Right renal cortex interstitium (tissue), 3 donors: ENCODE results near the gene CMTM7. TPM values are rescaled to one million over a fixed set of nuclear protein-coding genes. Genes with fewer than 3 reads are reported as not detected.

Experiments used
- DNase-seq, 3 donors: peaks; one replicate each; pipeline ENCODE4 v3.0.0-alpha.2; 2013; ENCODE audit warnings: low read depth in 3 of 3, low spot score in 2 of 3
- polyA plus RNA-seq, 3 donors: library from polyadenylated mRNA; unstranded; fragments of 120-200 nt; gene quantifications; one replicate each; pipeline ENCODE4 v1.2.1, GENCODE V29; 2013; ENCODE audit not compliant: insufficient read length in 3 of 3

Gene CMTM7
- polyA plus RNA-seq, 3 donors, result 42.3 to 47.7 (median 43.8) TPM

GRCh38 chr3:32481791-32482631 is 90.4 kb downstream of the CMTM7 start:
- no peak for DNase-seq

GRCh38 chr3:32482693-32483092 is 91.0 kb downstream of the CMTM7 start:
- DNase-seq, result no peak

- DNase-seq, result no peak
These were observed 92.1 kb downstream of the CMTM7 start for GRCh38 chr3:32483772-32484171.

- no peak for DNase-seq
These were observed 92.8 kb downstream of the CMTM7 start for GRCh38 chr3:32484436-32484835.

- DNase-seq, result no peak
These were observed 96.3 kb downstream of the CMTM7 start for GRCh38 chr3:32487781-32488473.

GRCh38 chr3:32488474-32489008 is 96.9 kb downstream of the CMTM7 start:
- no peak for DNase-seq

GRCh38 chr3:32492684-32493436 is 101.2 kb downstream of the CMTM7 start:
- no peak for DNase-seq

- no peak for DNase-seq
These were observed 102.1 kb downstream of the CMTM7 start for GRCh38 chr3:32493437-32494414.

- DNase-seq, result no peak
These were observed 103.4 kb downstream of the CMTM7 start for GRCh38 chr3:32495085-32495484.

GRCh38 chr3:32495609-32496008 is 104.0 kb downstream of the CMTM7 start:
- DNase-seq, result no peak

GRCh38 chr3:32498252-32498651 is 106.6 kb downstream of the CMTM7 start:
- no peak for DNase-seq

GRCh38 chr3:32498992-32499391 is 107.3 kb downstream of the CMTM7 start:
- no peak for DNase-seq

- DNase-seq, result no peak
These were observed 107.9 kb downstream of the CMTM7 start for GRCh38 chr3:32499585-32499984.

GRCh38 chr3:32500231-32500630 is 108.6 kb downstream of the CMTM7 start:
- DNase-seq, result no peak

GRCh38 chr3:32500880-32501782 is 109.5 kb downstream of the CMTM7 start:
- no peak for DNase-seq

GRCh38 chr3:32501783-32502117 is 110.1 kb downstream of the CMTM7 start:
- DNase-seq, result no peak

GRCh38 chr3:32502118-32502945 is 110.7 kb downstream of the CMTM7 start, which contains the start of gene CMTM6:
TSS of gene CMTM6 (minus strand) at chr3:32502852. CDS start at chr3:32502745, 107 bp downstream.
- DNase-seq, result peak; percentile 60 to 64 (median 60)

GRCh38 chr3:32502946-32503286 is 111.3 kb downstream of the CMTM7 start:
- DNase-seq, result peak in 1 of 3 donors; percentile 62
